Esophagus squamous epithelium (tissue), 5 donors: Measurements from ENCODE around the gene MAGI1. TPM values are rescaled to one million over a fixed set of nuclear protein-coding genes. Genes with fewer than 3 reads are reported as not detected.

ENCODE experiments used
- DNase-seq: peaks from one replicate; lab custom pipeline; 2025; lab: John Stamatoyannopoulos, UW
- H3K27ac ChIP-seq, 4 donors: fragments of 200-600 bp; sonication (generic); one replicate each; pipeline ENCODE4 v1.5.1; 2016 to 2019; ENCODE audit warnings: mild to moderate bottlenecking in 1 of 4
- H3K27me3 ChIP-seq, 4 donors: fragments of 200-600 bp; sonication (generic); 1 replicate in 3 of 4; 2 replicates in 1 of 4; pipeline versions ENCODE4 v1.5.1 to v1.6.0; 2017 to 2021; ENCODE audit warnings: antibody characterized with exemption in 1 of 4
- H3K36me3 ChIP-seq, 3 donors: fragments of 200-600 bp; sonication (generic); one replicate each; pipeline ENCODE4 v1.5.1; 2016 to 2019
- H3K4me1 ChIP-seq, 3 donors: fragments of 200-600 bp; sonication (generic); one replicate each; pipeline ENCODE4 v1.5.1; 2017 to 2019
- H3K4me3 ChIP-seq, 4 donors: fragments of 200-600 bp; sonication (generic); 1 replicate in 3 of 4; 2 replicates in 1 of 4; pipeline ENCODE4 v1.5.1; 2016 to 2019; ENCODE audit warnings: mild to moderate bottlenecking in 2 of 4, moderate library complexity in 1 of 4
- H3K9me3 ChIP-seq, 3 donors: fragments of 200-600 bp; sonication (generic); one replicate each; pipeline ENCODE4 v1.5.1; 2016 to 2019
- CTCF ChIP-seq, 6 experiments: fragments of 450-650 bp in 4 of 6; fragments of 200-600 bp in 2 of 6; sonication (generic) in 2 of 6; IDR thresholded peaks; one replicate each; pipeline ENCODE4 v1.5.1; 2016 to 2019; ENCODE audit warnings: antibody characterized with exemption in 6 of 6, mild to moderate bottlenecking in 4 of 6, moderate library complexity in 4 of 6
- POLR2A ChIP-seq, 4 donors: fragments of 450-650 bp; IDR thresholded peaks; one replicate each; pipeline ENCODE4 v1.6.1; 2017; ENCODE audit warnings: antibody characterized with exemption in 4 of 4, mild to moderate bottlenecking in 4 of 4, moderate library complexity in 3 of 4
- WGBS, 2 donors: methylation state at CpG; one replicate each; pipeline ENCODE4 v1.1.5; 2018; 5-methylcytosine and 5-hydroxymethylcytosine counted together
- intact Hi-C: fragments of 100-400 bp; cut with DNase I; formaldehyde crosslinking; loops from one replicate; pipeline ENCODE4 v1.15.0; 2022
- total RNA-seq, 4 donors: library from RNA; depleted of rRNA; stranded (reverse); fragments of >200 nt; gene quantifications; one replicate each; pipeline ENCODE4 v1.1.0, GENCODE V29; 2016
- donor health status: DM: yes; HTN: yes; CAD: no.

Gene MAGI1
- total RNA-seq, 4 donors from 2014 or later, result 12.0 to 28.2 (median 21.1) TPM

- no peaks in the 10 kb centered on the region for H3K36me3 ChIP-seq
- WGBS, 2 donors, result 50 to 52% methylated on average over 11 of the region's 11 CpGs
- intact Hi-C loops, result no loop called here
- no peak overlapping the region for H3K27ac ChIP-seq
- DNase-seq, result no peak
- H3K4me1 ChIP-seq, result peaks cover 0 to 6% (median 0%) of the 10 kb centered on the region in 3 donors
- no peaks in the 10 kb centered on the region for H3K27me3 ChIP-seq
- H3K9me3 ChIP-seq, result no peaks in the 10 kb centered on the region
- no peak overlapping the region for H3K4me3 ChIP-seq
- TF ChIP-seq CTCF (IDR thresholded peaks at IDR 0.05), result peak; percentile 24 to 79 (median 61)
- TF ChIP-seq POLR2A (IDR thresholded peaks at IDR 0.05), result no peak
Measured at GRCh38 chr3:65672871-65673815, 365.6 kb downstream of the MAGI1 start.

- Histone ChIP-seq H3K9me3 (no peaks in the 10 kb centered on the region), H3K4me1 (peaks cover 0 to 6% (median 0%) of the 10 kb centered on the region in 3 donors), H3K27me3 (no peaks in the 10 kb centered on the region), H3K27ac (no peak overlapping the region), H3K4me3 (no peak overlapping the region), H3K36me3 (no peaks in the 10 kb centered on the region)
- TF ChIP-seq POLR2A (IDR thresholded peaks at IDR 0.05) (no peak), CTCF (IDR thresholded peaks at IDR 0.05) (no peak)
- 66 to 70% methylated on average over 1 of the region's 1 CpG for WGBS, 2 donors
- no peak for DNase-seq
- intact Hi-C loops, result no loop called here
Measured at GRCh38 chr3:65672061-65672460, 366.7 kb downstream of the MAGI1 start.

- H3K27ac ChIP-seq, result no peak overlapping the region
- H3K4me1 ChIP-seq, result peaks cover 0 to 6% (median 0%) of the 10 kb centered on the region in 3 donors
- no peak for TF ChIP-seq CTCF (IDR thresholded peaks at IDR 0.05)
- no peak for TF ChIP-seq POLR2A (IDR thresholded peaks at IDR 0.05)
- intact Hi-C loops, result no loop called here
- H3K9me3 ChIP-seq, result no peaks in the 10 kb centered on the region
- H3K4me3 ChIP-seq, result no peak overlapping the region
- DNase-seq, result no peak
- no peaks in the 10 kb centered on the region for H3K36me3 ChIP-seq
- no peaks in the 10 kb centered on the region for H3K27me3 ChIP-seq
- 41 to 59% methylated on average over 2 to 3 of the region's 3 CpGs for WGBS, 2 donors
Measured at GRCh38 chr3:65671004-65671403, 367.7 kb downstream of the MAGI1 start.

GRCh38 chr3:65669163-65669875 lies 369.4 kb downstream of the MAGI1 start:
- Histone ChIP-seq H3K27me3 (no peaks in the 10 kb centered on the region), H3K36me3 (no peaks in the 10 kb centered on the region), H3K9me3 (no peaks in the 10 kb centered on the region), H3K4me3 (no peak overlapping the region), H3K4me1 (peaks cover 0 to 3% (median 0%) of the 10 kb centered on the region in 3 donors), H3K27ac (no peak overlapping the region)
- intact Hi-C loops, result no loop called here
- DNase-seq, result no peak
- no peak for TF ChIP-seq CTCF (IDR thresholded peaks at IDR 0.05)
- no peak for TF ChIP-seq POLR2A (IDR thresholded peaks at IDR 0.05)
- 47 to 52% methylated on average over 5 of the region's 5 CpGs for WGBS, 2 donors

- Histone ChIP-seq H3K36me3 (no peaks in the 10 kb centered on the region), H3K4me3 (no peak overlapping the region), H3K4me1 (no peaks in the 10 kb centered on the region), H3K9me3 (no peaks in the 10 kb centered on the region), H3K27ac (no peak overlapping the region), H3K27me3 (no peaks in the 10 kb centered on the region)
- TF ChIP-seq POLR2A (IDR thresholded peaks at IDR 0.05) (no peak), CTCF (IDR thresholded peaks at IDR 0.05) (no peak)
- no peak for DNase-seq
- intact Hi-C loops, result no loop called here
- 90 to 92% methylated on average over 4 of the region's 4 CpGs for WGBS, 2 donors
Measured at GRCh38 chr3:65667963-65668362, 370.8 kb downstream of the MAGI1 start.
